HAP-1 (cell line): Measurements from ENCODE around the gene ADPRHL1.
"Not testable (repeated sequence)": the region's sequence is repeated elsewhere in the genome, so short reads cannot be mapped to it uniquely, and the experiment has no call there.

Experiments
- DNase-seq, 2 experiments: peaks; one replicate each; pipeline ENCODE4 v3.0.0-alpha.2; 2016 to 2020; ENCODE audit warnings: low spot score in 2 of 2
- H3K27me3 ChIP-seq: fragments of 250-450 bp; sonication (Bioruptor Pico); 2 replicates; pipeline ENCODE4 v1.5.1; 2020; ENCODE audit warnings: low read depth, mild to moderate bottlenecking, moderate library complexity
- H3K36me3 ChIP-seq: fragments of 250-450 bp; sonication (Bioruptor Pico); replicated peaks from 2 replicates; pipeline ENCODE4 v1.5.1; 2020; ENCODE audit warnings: mild to moderate bottlenecking
- H3K4me1 ChIP-seq: fragments of 250-450 bp; sonication (Bioruptor Pico); 2 replicates; pipeline ENCODE4 v1.5.1; 2020; ENCODE audit warnings: mild to moderate bottlenecking
- H3K4me3 ChIP-seq: fragments of 250-450 bp; sonication (Bioruptor Pico); 2 replicates; pipeline ENCODE4 v1.5.1; 2020; ENCODE audit warnings: mild to moderate bottlenecking, moderate library complexity
- H3K9me3 ChIP-seq: fragments of 250-450 bp; sonication (Bioruptor Pico); 2 replicates; pipeline ENCODE4 v1.5.1; 2020; ENCODE audit warnings: mild to moderate bottlenecking, moderate library complexity
- in situ Hi-C: fragments of 300-500 bp; cut with MboI; formaldehyde crosslinking; loops from 3 replicates; pipeline ENCODE4 v1.14.3; 2020; ENCODE audit warnings: low sequenced_read_pairs, inconsistent platforms, mixed read lengths

Gene ADPRHL1

GRCh38 chr13:113374511-113375175 lies 78.6 kb downstream of the ADPRHL1 start:
- Histone ChIP-seq H3K36me3 (no peaks in the 10 kb centered on the region), H3K4me3 (no peak overlapping the region), H3K4me1 (peaks cover 8% of the 10 kb centered on the region), H3K9me3 (peaks cover 5% of the 10 kb centered on the region), H3K27me3 (no peaks in the 10 kb centered on the region)
- no peak for DNase-seq
- in situ Hi-C loops: loop anchor here (25.0 kb wide), 1 partner anchor 437 kb away; no protein-coding TSS in a partner anchor

GRCh38 chr13:113373811-113374485 lies 79.3 kb downstream of the ADPRHL1 start:
- DNase-seq: no peak
- in situ Hi-C loops: no loop called here
- Histone ChIP-seq H3K4me1 (peaks cover 8% of the 10 kb centered on the region), H3K27me3 (no peaks in the 10 kb centered on the region), H3K36me3 (no peaks in the 10 kb centered on the region), H3K9me3 (peaks cover 5% of the 10 kb centered on the region), H3K4me3 (no peak overlapping the region)

GRCh38 chr13:113371701-113372100 lies 81.6 kb downstream of the ADPRHL1 start:
- in situ Hi-C loops, H3K36me3 ChIP-seq, H3K4me3 ChIP-seq, DNase-seq, H3K27me3 ChIP-seq, H3K4me1 ChIP-seq, H3K9me3 ChIP-seq: not testable (repeated sequence)

- H3K27me3 ChIP-seq: no peaks in the 10 kb centered on the region
- no peak overlapping the region for H3K4me3 ChIP-seq
- no peaks in the 10 kb centered on the region for H3K36me3 ChIP-seq
- DNase-seq: no peak
- in situ Hi-C loops: no loop called here
- peaks cover under 1% of the 10 kb centered on the region for H3K4me1 ChIP-seq
- no peaks in the 10 kb centered on the region for H3K9me3 ChIP-seq
Observed at GRCh38 chr13:113371061-113371460, 82.2 kb downstream of the ADPRHL1 start.

- in situ Hi-C loops: no loop called here
- no peaks in the 10 kb centered on the region for H3K36me3 ChIP-seq
- no peak for DNase-seq
Observed at GRCh38 chr13:113369881-113370280, 83.4 kb downstream of the ADPRHL1 start.

GRCh38 chr13:113369189-113369588 lies 84.1 kb downstream of the ADPRHL1 start:
- in situ Hi-C loops: no loop called here
- H3K4me3 ChIP-seq: no peak overlapping the region
- no peaks in the 10 kb centered on the region for H3K9me3 ChIP-seq

More at GRCh38 chr13:113369881-113370280, 83.4 kb downstream of the ADPRHL1 start:
- no peaks in the 10 kb centered on the region for H3K27me3 ChIP-seq
- no peak overlapping the region for H3K4me3 ChIP-seq
- H3K4me1 ChIP-seq: no peaks in the 10 kb centered on the region
- no peaks in the 10 kb centered on the region for H3K9me3 ChIP-seq

GRCh38 chr13:113368353-113368752 lies 84.9 kb downstream of the ADPRHL1 start:
- H3K4me1 ChIP-seq, H3K4me3 ChIP-seq, in situ Hi-C loops, H3K36me3 ChIP-seq, H3K27me3 ChIP-seq, DNase-seq, H3K9me3 ChIP-seq: not testable (repeated sequence)

More at GRCh38 chr13:113369189-113369588, 84.1 kb downstream of the ADPRHL1 start:
- no peaks in the 10 kb centered on the region for H3K27me3 ChIP-seq
- no peaks in the 10 kb centered on the region for H3K36me3 ChIP-seq
- peaks cover 4% of the 10 kb centered on the region; the same call in 1 of the 2 replicates for H3K4me1 ChIP-seq
- DNase-seq: no peak

- no peaks in the 10 kb centered on the region for H3K9me3 ChIP-seq
- peaks cover 7% of the 10 kb centered on the region; the same call in 1 of the 2 replicates for H3K4me1 ChIP-seq
- H3K4me3 ChIP-seq: no peak overlapping the region
Observed at GRCh38 chr13:113367771-113368170, 85.5 kb downstream of the ADPRHL1 start.

GRCh38 chr13:113367020-113367560 lies 86.2 kb downstream of the ADPRHL1 start:
- H3K4me3 ChIP-seq: no peak overlapping the region
- H3K9me3 ChIP-seq: no peaks in the 10 kb centered on the region
- in situ Hi-C loops: no loop called here
- 0 out of 2 replicates have a peak, but pooled peaks cover 3% of the 10 kb centered on the region for H3K36me3 ChIP-seq
- no peak for DNase-seq
- peaks cover 7% of the 10 kb centered on the region; the same call in 1 of the 2 replicates for H3K4me1 ChIP-seq
- no peaks in the 10 kb centered on the region for H3K27me3 ChIP-seq

More at GRCh38 chr13:113367771-113368170, 85.5 kb downstream of the ADPRHL1 start:
- in situ Hi-C loops: no loop called here
- 0 out of 2 replicates have a peak, but pooled peaks cover 3% of the 10 kb centered on the region for H3K36me3 ChIP-seq
- no peak for DNase-seq
- no peaks in the 10 kb centered on the region for H3K27me3 ChIP-seq

GRCh38 chr13:113365971-113366588 lies 87.2 kb downstream of the ADPRHL1 start:
- no peak overlapping the region for H3K4me3 ChIP-seq
- peaks cover 7% of the 10 kb centered on the region; the same call in 1 of the 2 replicates for H3K4me1 ChIP-seq
- H3K36me3 ChIP-seq: 0 out of 2 replicates have a peak, but pooled peaks cover 3% of the 10 kb centered on the region
- in situ Hi-C loops: no loop called here
- DNase-seq: no peak
- H3K9me3 ChIP-seq: no peaks in the 10 kb centered on the region
- H3K27me3 ChIP-seq: no peaks in the 10 kb centered on the region

- in situ Hi-C loops: no loop called here
- Histone ChIP-seq H3K4me3 (no peak overlapping the region), H3K27me3 (no peaks in the 10 kb centered on the region), H3K9me3 (no peaks in the 10 kb centered on the region), H3K36me3 (0 out of 2 replicates have a peak, but pooled peaks cover 3% of the 10 kb centered on the region), H3K4me1 (peaks cover 7% of the 10 kb centered on the region; the same call in 1 of the 2 replicates)
- DNase-seq: no peak
Observed at GRCh38 chr13:113365583-113365970, 87.7 kb downstream of the ADPRHL1 start.

GRCh38 chr13:113364901-113365582 lies 88.2 kb downstream of the ADPRHL1 start:
- peaks cover 7% of the 10 kb centered on the region; the same call in 1 of the 2 replicates for H3K4me1 ChIP-seq
- 0 out of 2 replicates have a peak, but pooled peaks cover 3% of the 10 kb centered on the region for H3K36me3 ChIP-seq
- H3K4me3 ChIP-seq: peak overlapping the region; percentile 33
- H3K27me3 ChIP-seq: no peaks in the 10 kb centered on the region
- no peak for DNase-seq
- in situ Hi-C loops: no loop called here
- no peaks in the 10 kb centered on the region for H3K9me3 ChIP-seq

- DNase-seq: no peak
- in situ Hi-C loops: no loop called here
- Histone ChIP-seq H3K4me1 (peaks cover 7% of the 10 kb centered on the region; the same call in 1 of the 2 replicates), H3K9me3 (no peaks in the 10 kb centered on the region), H3K4me3 (peak overlapping the region; percentile 33), H3K27me3 (no peaks in the 10 kb centered on the region), H3K36me3 (0 out of 2 replicates have a peak, but pooled peaks cover 3% of the 10 kb centered on the region)
Observed at GRCh38 chr13:113364311-113364889, 88.9 kb downstream of the ADPRHL1 start.
